K562 (cell line): ENCODE measurements around the gene FBLN7. TPM values are rescaled to one million over a fixed set of nuclear protein-coding genes. Genes with fewer than 3 reads are reported as not detected.

Experiments
- ATAC-seq: fragments of 200-7000 bp; cut with Tn5 transposase; 3 replicates; pipeline ENCODE4 v1.9.1; 2020; ENCODE audit warnings: moderate library complexity
- BruUV-seq: library from RNA; stranded (reverse); fragments of 400-500 nt; replicated peaks from 2 replicates; lab custom pipeline; 2021; lab: Mats Ljungman, UMichigan
- CTCF ChIA-PET: fragments of 300-600 bp; formaldehyde crosslinking; extraction: SDS; loops from one replicate; lab custom pipeline; 2021; ENCODE audit warnings: low intra/inter-chr PET ratio; lab: Yijun Ruan, JAX
- POLR2A ChIA-PET: fragments of 300-600, 350-650 bp; sonication (Branson Sonifier 250); formaldehyde crosslinking; extraction: SDS; loops from one replicate; lab custom pipeline; 2021; ENCODE audit warnings: antibody characterized with exemption, inconsistent platforms; lab: Yijun Ruan, JAX
- DNase-seq, 4 experiments: peaks; one replicate each; pipeline versions ENCODE4 v3.0.0 to v3.0.0-alpha.2; 2011 to 2018; ENCODE audit warnings: low spot score in 3 of 4, mixed read lengths in 3 of 4; ENCODE audit errors: extremely low read depth in 1 of 4
- FAIRE-seq: peaks from 2 replicates; lab custom pipeline; 2011; peaks lifted over from hg19 to GRCh38; lab: Jason Lieb, UNC
- H2AFZ ChIP-seq: 2 replicates; pipeline ENCODE4 v1.6.0; 2011; ENCODE audit warnings: low read depth, low read length, control low read depth, inconsistent platforms
- H3K27ac ChIP-seq: fragments of 200-600 bp; 3 replicates; pipeline ENCODE4 v1.8.0; 2011; ENCODE audit warnings: low read depth, mild to moderate bottlenecking, control low read depth, inconsistent platforms, low read length, moderate library complexity, mixed read lengths; ENCODE audit errors: extremely low read depth
- H3K27me3 ChIP-seq, 2 experiments: fragments of 300-600 bp in 1 of 2; 2 replicates in 1 of 2; 3 replicates in 1 of 2; pipeline versions ENCODE4 v1.6.0 to v1.8.0; 2011; ENCODE audit warnings: inconsistent platforms in 2 of 2, low read length in 2 of 2, mild to moderate bottlenecking in 1 of 2, mixed read lengths in 1 of 2, moderate library complexity in 1 of 2; ENCODE audit not compliant: control insufficient read depth in 2 of 2, insufficient read depth in 2 of 2
- H3K36me3 ChIP-seq: fragments of 300-600 bp; 3 replicates; pipeline ENCODE4 v1.8.0; 2011; ENCODE audit warnings: mild to moderate bottlenecking, low read length, inconsistent platforms; ENCODE audit not compliant: control insufficient read depth, insufficient read depth
- H3K4me1 ChIP-seq, 2 experiments: fragments of 200-600 bp in 1 of 2; replicated peaks in 1 of 2; 2 replicates in 1 of 2; 3 replicates in 1 of 2; pipeline versions ENCODE4 v1.5.1 to v1.8.0; 2011; ENCODE audit warnings: inconsistent platforms in 2 of 2, low read length in 2 of 2, mild to moderate bottlenecking in 1 of 2, mixed read lengths in 1 of 2, moderate library complexity in 1 of 2; ENCODE audit not compliant: control insufficient read depth in 2 of 2, insufficient read depth in 2 of 2
- H3K4me2 ChIP-seq: 2 replicates; pipeline ENCODE4 v1.6.1; 2011; ENCODE audit warnings: low read length, control low read depth, inconsistent platforms, mixed read lengths; ENCODE audit not compliant: insufficient read depth
- H3K4me3 ChIP-seq: fragments of 200-600 bp; sonication (generic), shearing (Covaris generic); 2 replicates; pipeline ENCODE4 v1.5.1; 2016; ENCODE audit warnings: control low read depth, inconsistent platforms
- H3K79me2 ChIP-seq: fragments of 200-600 bp; 3 replicates; pipeline ENCODE4 v1.8.0; 2011; ENCODE audit warnings: low read length, inconsistent platforms; ENCODE audit not compliant: control insufficient read depth, insufficient read depth
- H3K9ac ChIP-seq, 2 experiments: 2 replicates each; pipeline versions ENCODE4 v1.6.0 to v1.6.1; 2011; ENCODE audit warnings: low read depth in 2 of 2, low read length in 2 of 2, control low read depth in 1 of 2, inconsistent platforms in 1 of 2, mild to moderate bottlenecking in 1 of 2, mixed read lengths in 1 of 2; ENCODE audit not compliant: insufficient read depth in 1 of 2
- H3K9me1 ChIP-seq: one replicate; pipeline ENCODE4 v1.6.0; 2011; ENCODE audit warnings: inconsistent platforms, mild to moderate bottlenecking, low read length, moderate library complexity; ENCODE audit not compliant: control insufficient read depth, insufficient read depth
- H3K9me3 ChIP-seq: replicated peaks from 2 replicates; pipeline ENCODE4 v1.5.1; 2011; ENCODE audit warnings: low read depth, low read length, inconsistent platforms; ENCODE audit not compliant: control insufficient read depth, insufficient read depth
- H4K20me1 ChIP-seq: replicated peaks from 2 replicates; pipeline ENCODE4 v1.6.1; 2011; ENCODE audit warnings: low read length, inconsistent platforms, mixed read lengths; ENCODE audit not compliant: control insufficient read depth, insufficient read depth
- GATA2 ChIP-seq: sonication (generic); formaldehyde crosslinking; IDR thresholded peaks from 2 replicates; pipeline ENCODE4 v1.4.0; 2020; ENCODE audit warnings: mild to moderate bottlenecking, missing genetic modification reagents
- NFIC ChIP-seq: fragments of 450-650 bp; IDR thresholded peaks from 2 replicates; pipeline ENCODE4 v1.6.1; 2017; ENCODE audit warnings: mild to moderate bottlenecking, inconsistent platforms
- RCOR1 ChIP-seq, 2 experiments: IDR thresholded peaks; 2 replicates each; pipeline ENCODE4 v1.6.1; 2012; ENCODE audit warnings: low read depth in 2 of 2, low read length in 2 of 2, borderline replicate concordance in 1 of 2, improper control_type of control experiment in 1 of 2
- SNRNP70 ChIP-seq: fragments of 200-400 bp; formaldehyde crosslinking; optimal IDR thresholded peaks from 2 replicates; pipeline ENCODE3; 2017; ENCODE audit warnings: low read depth, low read length
- SOX6 ChIP-seq: fragments of 450-650 bp; IDR thresholded peaks from 2 replicates; pipeline ENCODE4 v1.6.1; 2014; ENCODE audit warnings: mild to moderate bottlenecking
- WGBS: fragments of 100-300 bp; shearing (Covaris generic); methylation state at CpG from one replicate; pipeline ENCODE4 v1.1.6; 2016; ENCODE audit warnings: low coverage, mixed read lengths; ENCODE audit not compliant: insufficient coverage; ENCODE audit errors: missing lambda C conversion rate; 5-methylcytosine and 5-hydroxymethylcytosine counted together
- in situ Hi-C: fragments of 300-500 bp; cut with MboI; formaldehyde crosslinking; loops from 4 replicates; pipeline ENCODE4 v1.15.0; 2018; ENCODE audit warnings: inconsistent platforms, mixed read lengths
- intact Hi-C: fragments of 100-400 bp; cut with micrococcal nuclease; formaldehyde crosslinking; loops from 2 replicates; pipeline ENCODE4 v1.14.2; 2022
- polyA plus RNA-seq, 8 experiments: library from polyadenylated mRNA; depleted of rRNA in 4 of 8; stranded (reverse) in 5 of 8; unstranded in 3 of 8; fragments of >200 nt; fragmentation: Nextera tagmentation in 2 of 8; fragmentation: Illumina TruSeq in 1 of 8; extraction: Ambion mirVana in 2 of 8; extraction: Trizol in 1 of 8; gene quantifications; 2 replicates each; pipeline versions ENCODE4 v1.2.1 to v1.2.3, GENCODE V29; 2011 to 2014; ENCODE audit warnings: inconsistent platforms in 1 of 8, missing spikeins in 1 of 8
- total RNA-seq, 7 experiments: library from RNA; depleted of rRNA in 6 of 7; stranded (reverse); fragments of >200 nt in 6 of 7; fragmentation: Illumina TruSeq in 2 of 7; extraction: Trizol in 2 of 7; gene quantifications; 2 replicates each; pipeline versions ENCODE4 v1.2.1 to v1.2.3, GENCODE V29; 2011 to 2021; ENCODE audit warnings: low replicate concordance in 1 of 7

The FBLN7 gene
- total and polyA plus RNA-seq, 9 of the 15 experiments (the other 6 are each of a cell fraction or from before 2014, with no cell fraction given): 0.13 TPM; not detected in 8

GRCh38 chr2:112173646-112174319 is 35.6 kb downstream of the FBLN7 start:
- DNase-seq (no peak), FAIRE-seq (peak; percentile 69), ATAC-seq (peak; percentile 63)
- intact Hi-C loops: no loop called here
- in situ Hi-C loops: no loop called here
- Histone ChIP-seq H4K20me1 (no peaks in the 10 kb centered on the region; the same call in 1 of the 2 replicates), H3K27ac (no peak overlapping the region), H3K27me3 (peaks cover 11 to 22% of the 10 kb centered on the region in 2 experiments), H3K4me3 (no peak overlapping the region), H2AFZ (peak overlapping the region; percentile 35), H3K9me3 (no peaks in the 10 kb centered on the region), H3K79me2 (no peaks in the 10 kb centered on the region), H3K9ac (no peak overlapping the region), H3K4me2 (no peak overlapping the region), H3K4me1 (peaks cover 0 to 8% of the 10 kb centered on the region in 2 experiments; a peak in 4 of 5 replicates), H3K36me3 (no peaks in the 10 kb centered on the region), H3K9me1 (no peaks in the 10 kb centered on the region)
- BruUV-seq: no TSS peak
- POLR2A ChIA-PET: interaction anchor here (0.5 to 1.2 kb wide), 5 partner anchors 11 to 888 kb away, joined by 3 to 5 read pairs (median 3); no protein-coding TSS in a partner anchor
- CTCF ChIA-PET: no interaction called here
- WGBS: 25% methylated on average over 11 of the region's 11 CpGs
- TF ChIP-seq GATA2 (peak; percentile 26; the same call in 1 of the 2 replicates), SNRNP70 (no peak), NFIC (peak; percentile 55), RCOR1 (IDR thresholded peaks at IDR 0.05; ENCODE audit: borderline replicate concordance in 1 of 2, low read depth in 2 of 2, low read length in 2 of 2) (peak in 1 of 2 experiments; percentile 35; a peak in 2 of 4 replicates), SOX6 (no peak)
- TF ChIP-seq, all 486 proteins: peak for 3
